Activated naive CD4-positive, alpha-beta T cell treated with anti-CD3 and anti-CD28 coated beads, Interleukin-2, amount 50 U/mL, for 24 hours (primary cell): ENCODE data around the gene DCC.

Source experiments
- H3K27ac Mint-ChIP-seq: one replicate; pipeline ENCODE4 v1.8.0; 2021; ENCODE audit warnings: mild to moderate bottlenecking, mixed read lengths
- H3K27me3 Mint-ChIP-seq: one replicate; pipeline ENCODE4 v1.8.0; 2021; ENCODE audit warnings: mixed read lengths
- H3K36me3 Mint-ChIP-seq: one replicate; pipeline ENCODE4 v1.8.0; 2021; ENCODE audit warnings: mixed read lengths
- H3K4me1 Mint-ChIP-seq: one replicate; pipeline ENCODE4 v1.8.0; 2021; ENCODE audit warnings: mixed read lengths
- H3K4me3 Mint-ChIP-seq: one replicate; pipeline ENCODE4 v1.8.0; 2021; ENCODE audit warnings: mild to moderate bottlenecking, mixed read lengths
- H3K9me3 Mint-ChIP-seq: one replicate; pipeline ENCODE4 v1.8.0; 2021; ENCODE audit warnings: mixed read lengths

The DCC gene

GRCh38 chr18:52486052-52486451 lies 146.1 kb downstream of the DCC start:
- Mint-ChIP-seq H3K4me3 (no peak overlapping the region), H3K36me3 (no peaks in the 10 kb centered on the region), H3K27ac (no peak overlapping the region), H3K4me1 (no peaks in the 10 kb centered on the region), H3K9me3 (no peaks in the 10 kb centered on the region), H3K27me3 (no peaks in the 10 kb centered on the region)

GRCh38 chr18:52489396-52490306 lies 149.7 kb downstream of the DCC start:
- H3K9me3 Mint-ChIP-seq, result no peaks in the 10 kb centered on the region
- no peaks in the 10 kb centered on the region for H3K4me1 Mint-ChIP-seq
- H3K36me3 Mint-ChIP-seq, result no peaks in the 10 kb centered on the region
- no peaks in the 10 kb centered on the region for H3K27me3 Mint-ChIP-seq
- no peak overlapping the region for H3K4me3 Mint-ChIP-seq
- H3K27ac Mint-ChIP-seq, result no peak overlapping the region

GRCh38 chr18:52496426-52496825 lies 156.4 kb downstream of the DCC start:
- Mint-ChIP-seq H3K36me3 (no peaks in the 10 kb centered on the region), H3K4me3 (no peak overlapping the region), H3K9me3 (no peaks in the 10 kb centered on the region), H3K4me1 (no peaks in the 10 kb centered on the region), H3K27me3 (no peaks in the 10 kb centered on the region), H3K27ac (no peak overlapping the region)

GRCh38 chr18:52499016-52499415 lies 159.0 kb downstream of the DCC start:
- Mint-ChIP-seq H3K27me3 (no peaks in the 10 kb centered on the region), H3K4me1 (no peaks in the 10 kb centered on the region), H3K27ac (no peak overlapping the region), H3K9me3 (no peaks in the 10 kb centered on the region), H3K4me3 (no peak overlapping the region), H3K36me3 (no peaks in the 10 kb centered on the region)

- Mint-ChIP-seq H3K4me1 (no peaks in the 10 kb centered on the region), H3K36me3 (no peaks in the 10 kb centered on the region), H3K4me3 (no peak overlapping the region), H3K27me3 (no peaks in the 10 kb centered on the region), H3K9me3 (no peaks in the 10 kb centered on the region), H3K27ac (no peak overlapping the region)
Measured at GRCh38 chr18:52499644-52500043, 159.6 kb downstream of the DCC start.

GRCh38 chr18:52504589-52504988 lies 164.6 kb downstream of the DCC start:
- Mint-ChIP-seq H3K9me3 (no peaks in the 10 kb centered on the region), H3K27me3 (no peaks in the 10 kb centered on the region), H3K27ac (no peak overlapping the region), H3K4me3 (no peak overlapping the region), H3K36me3 (no peaks in the 10 kb centered on the region), H3K4me1 (no peaks in the 10 kb centered on the region)

- H3K4me3 Mint-ChIP-seq, result no peak overlapping the region
- H3K4me1 Mint-ChIP-seq, result no peaks in the 10 kb centered on the region
Measured at GRCh38 chr18:52510139-52510538, 170.1 kb downstream of the DCC start.

GRCh38 chr18:52518086-52518485 lies 178.1 kb downstream of the DCC start:
- no peaks in the 10 kb centered on the region for H3K4me1 Mint-ChIP-seq
- H3K4me3 Mint-ChIP-seq, result no peak overlapping the region
- H3K27ac Mint-ChIP-seq, result no peak overlapping the region
- no peaks in the 10 kb centered on the region for H3K36me3 Mint-ChIP-seq
- no peaks in the 10 kb centered on the region for H3K27me3 Mint-ChIP-seq
- peaks cover 4% of the 10 kb centered on the region for H3K9me3 Mint-ChIP-seq

More at GRCh38 chr18:52510139-52510538, 170.1 kb downstream of the DCC start:
- H3K27ac Mint-ChIP-seq, result no peak overlapping the region
- H3K9me3 Mint-ChIP-seq, result no peaks in the 10 kb centered on the region
- no peaks in the 10 kb centered on the region for H3K36me3 Mint-ChIP-seq
- no peaks in the 10 kb centered on the region for H3K27me3 Mint-ChIP-seq

- H3K4me1 Mint-ChIP-seq, result no peaks in the 10 kb centered on the region
- no peaks in the 10 kb centered on the region for H3K36me3 Mint-ChIP-seq
- no peak overlapping the region for H3K4me3 Mint-ChIP-seq
- no peaks in the 10 kb centered on the region for H3K27me3 Mint-ChIP-seq
- peaks cover 4% of the 10 kb centered on the region for H3K9me3 Mint-ChIP-seq
- H3K27ac Mint-ChIP-seq, result no peak overlapping the region
Measured at GRCh38 chr18:52519021-52519420, 179.0 kb downstream of the DCC start.

- Mint-ChIP-seq H3K27me3 (no peaks in the 10 kb centered on the region), H3K4me3 (no peak overlapping the region), H3K4me1 (no peaks in the 10 kb centered on the region), H3K9me3 (peaks cover 4% of the 10 kb centered on the region), H3K36me3 (no peaks in the 10 kb centered on the region), H3K27ac (no peak overlapping the region)
Measured at GRCh38 chr18:52523566-52523965, 183.6 kb downstream of the DCC start.

- Mint-ChIP-seq H3K36me3 (no peaks in the 10 kb centered on the region), H3K27me3 (peaks cover 4% of the 10 kb centered on the region), H3K27ac (no peak overlapping the region), H3K9me3 (no peaks in the 10 kb centered on the region), H3K4me1 (no peaks in the 10 kb centered on the region), H3K4me3 (no peak overlapping the region)
Measured at GRCh38 chr18:52531836-52532235, 191.8 kb downstream of the DCC start.

GRCh38 chr18:52536039-52536438 lies 196.0 kb downstream of the DCC start:
- Mint-ChIP-seq H3K27ac (no peak overlapping the region), H3K36me3 (no peaks in the 10 kb centered on the region), H3K4me3 (no peak overlapping the region), H3K9me3 (no peaks in the 10 kb centered on the region), H3K27me3 (peaks cover 4% of the 10 kb centered on the region), H3K4me1 (no peaks in the 10 kb centered on the region)

- no peak overlapping the region for H3K27ac Mint-ChIP-seq
- H3K36me3 Mint-ChIP-seq, result no peaks in the 10 kb centered on the region
- H3K4me3 Mint-ChIP-seq, result no peak overlapping the region
- no peaks in the 10 kb centered on the region for H3K9me3 Mint-ChIP-seq
- H3K4me1 Mint-ChIP-seq, result no peaks in the 10 kb centered on the region
- H3K27me3 Mint-ChIP-seq, result peaks cover 4% of the 10 kb centered on the region
Measured at GRCh38 chr18:52537261-52537660, 197.3 kb downstream of the DCC start.

- H3K9me3 Mint-ChIP-seq, result no peaks in the 10 kb centered on the region
- H3K4me1 Mint-ChIP-seq, result no peaks in the 10 kb centered on the region
- H3K27me3 Mint-ChIP-seq, result no peaks in the 10 kb centered on the region
- H3K27ac Mint-ChIP-seq, result no peak overlapping the region
- no peak overlapping the region for H3K4me3 Mint-ChIP-seq
- no peaks in the 10 kb centered on the region for H3K36me3 Mint-ChIP-seq
Measured at GRCh38 chr18:52541056-52541455, 201.1 kb downstream of the DCC start.

- no peaks in the 10 kb centered on the region for H3K36me3 Mint-ChIP-seq
- H3K4me3 Mint-ChIP-seq, result no peak overlapping the region
Measured at GRCh38 chr18:52544086-52544485, 204.1 kb downstream of the DCC start.

GRCh38 chr18:52546686-52547346 lies 206.8 kb downstream of the DCC start:
- H3K27ac Mint-ChIP-seq, result no peak overlapping the region
- no peaks in the 10 kb centered on the region for H3K9me3 Mint-ChIP-seq
- no peaks in the 10 kb centered on the region for H3K4me1 Mint-ChIP-seq
- H3K27me3 Mint-ChIP-seq, result no peaks in the 10 kb centered on the region
- H3K4me3 Mint-ChIP-seq, result no peak overlapping the region
- H3K36me3 Mint-ChIP-seq, result no peaks in the 10 kb centered on the region

More at GRCh38 chr18:52544086-52544485, 204.1 kb downstream of the DCC start:
- Mint-ChIP-seq H3K4me1 (no peaks in the 10 kb centered on the region), H3K27me3 (no peaks in the 10 kb centered on the region), H3K27ac (no peak overlapping the region), H3K9me3 (no peaks in the 10 kb centered on the region)
